Measurements from ENCODE around the gene NOL9.

GRCh38 chr1:6554031-6554906 is at the start of gene NOL9:
- TF ChIP-seq CTCF (IDR thresholded peaks at IDR 0.05) (peak; percentile 95 to 99), POLR2A (IDR thresholded peaks at IDR 0.05) (peak in 1 of 2 donors; percentile 47), POLR2AphosphoS5 (IDR thresholded peaks at IDR 0.05) (peak in 2 of 3 donors; percentile 22 to 82), EP300 (IDR thresholded peaks at IDR 0.05) (no peak)
